WTC11 (cell line): ENCODE measurements around the gene TPP1. TPM values are rescaled to one million over a fixed set of nuclear protein-coding genes. Genes with fewer than 3 reads are reported as not detected.

Experiments used
- ATAC-seq: fragments of 200-7000 bp; cut with Tn5 transposase; 2 replicates; pipeline ENCODE4 v1.10.0; 2021; ENCODE audit warnings: mild to moderate bottlenecking, moderate library complexity
- CTCF ChIA-PET: fragments of 300-600 bp; sonication (Branson Sonifier 250); formaldehyde crosslinking; loops from one replicate; lab custom pipeline; 2021; ENCODE audit warnings: antibody characterized with exemption; lab: Charles Lee
- POLR2A ChIA-PET: fragments of 350-600 bp; sonication (Branson Sonifier 250); formaldehyde crosslinking; loops from one replicate; lab custom pipeline; 2021; ENCODE audit warnings: antibody characterized with exemption; lab: Charles Lee
- DNase-seq: peaks from one replicate; pipeline ENCODE4 v3.0.0; 2021; ENCODE audit warnings: low spot score
- H3K27ac Mint-ChIP-seq: 2 replicates; pipeline ENCODE4 v1.8.0; 2021; ENCODE audit warnings: mixed read lengths
- H3K27me3 Mint-ChIP-seq: 2 replicates; pipeline ENCODE4 v1.8.0; 2021; ENCODE audit warnings: low read depth, mild to moderate bottlenecking, moderate library complexity, mixed read lengths
- H3K36me3 Mint-ChIP-seq: 2 replicates; pipeline ENCODE4 v1.8.0; 2021; ENCODE audit warnings: mixed read lengths
- H3K4me1 Mint-ChIP-seq: 2 replicates; pipeline ENCODE4 v1.8.0; 2022; ENCODE audit warnings: mixed read lengths
- H3K4me3 Mint-ChIP-seq: 2 replicates; pipeline ENCODE4 v1.8.0; 2021; ENCODE audit warnings: mild to moderate bottlenecking, moderate library complexity, mixed read lengths
- H3K9me3 Mint-ChIP-seq: 2 replicates; pipeline ENCODE4 v1.8.0; 2021; ENCODE audit warnings: mixed read lengths
- CTCF ChIP-seq: fragments of 200-600 bp; IDR thresholded peaks from 2 replicates; pipeline ENCODE4 v1.8.0; 2022; ENCODE audit warnings: antibody characterized with exemption
- E2F4 ChIP-seq: sonication (generic); formaldehyde crosslinking; IDR thresholded peaks from 2 replicates; pipeline ENCODE4 v1.8.1; 2022; ENCODE audit warnings: low read depth, mild to moderate bottlenecking, moderate library complexity, missing genetic modification reagents, borderline replicate concordance
- ETV6 ChIP-seq: sonication (generic); formaldehyde crosslinking; IDR thresholded peaks from 2 replicates; pipeline ENCODE4 v1.8.1; 2022; ENCODE audit warnings: mild to moderate bottlenecking, missing genetic modification reagents
- GRHL2 ChIP-seq: fragments of 250-450 bp; sonication (Bioruptor Pico); IDR thresholded peaks from 2 replicates; pipeline ENCODE4 v1.8.0; 2022; ENCODE audit warnings: mild to moderate bottlenecking, moderate library complexity; ENCODE audit not compliant: insufficient replicate concordance, severe bottlenecking
- GTF2I ChIP-seq: fragments of 250-450 bp; sonication (Bioruptor Pico); conservative IDR thresholded peaks from 2 replicates; pipeline ENCODE4 v1.4.0; 2021; ENCODE audit warnings: mild to moderate bottlenecking
- KAT7 ChIP-seq: sonication (generic); formaldehyde crosslinking; IDR thresholded peaks from 2 replicates; pipeline ENCODE4 v1.8.1; 2023; ENCODE audit warnings: missing genetic modification reagents, mild to moderate bottlenecking, borderline replicate concordance
- MYBL2 ChIP-seq: sonication (generic); formaldehyde crosslinking; IDR thresholded peaks from 2 replicates; pipeline ENCODE4 v1.8.1; 2023; ENCODE audit warnings: mild to moderate bottlenecking, moderate library complexity, missing genetic modification reagents
- PRRX2 ChIP-seq: fragments of 250-450 bp; sonication (Bioruptor Pico); IDR thresholded peaks from 2 replicates; pipeline ENCODE4 v1.8.0; 2021; ENCODE audit warnings: mild to moderate bottlenecking
- ZMAT4 ChIP-seq: fragments of 250-450 bp; sonication (Bioruptor Pico); IDR thresholded peaks from 2 replicates; pipeline ENCODE4 v1.9.0; 2021; ENCODE audit warnings: mild to moderate bottlenecking
- ZNF138 ChIP-seq: sonication (generic); formaldehyde crosslinking; conservative IDR thresholded peaks from 2 replicates; pipeline ENCODE4 v1.8.1; 2022; ENCODE audit warnings: mild to moderate bottlenecking, moderate library complexity, missing genetic modification reagents
- ZNF232 ChIP-seq: sonication (generic); formaldehyde crosslinking; IDR thresholded peaks from 2 replicates; pipeline ENCODE4 v1.8.0; 2022; ENCODE audit warnings: mild to moderate bottlenecking, missing genetic modification reagents
- ZNF423 ChIP-seq: fragments of 250-450 bp; sonication (Bioruptor Pico); IDR thresholded peaks from 2 replicates; pipeline ENCODE4 v2.1.2; 2022; ENCODE audit warnings: mild to moderate bottlenecking, moderate library complexity
- ZSCAN18 ChIP-seq: fragments of 250-450 bp; sonication (Bioruptor Pico); IDR thresholded peaks from 2 replicates; pipeline ENCODE4 v2.1.2; 2022; ENCODE audit warnings: mild to moderate bottlenecking, moderate library complexity
- total RNA-seq: library from RNA; stranded (reverse); gene quantifications from 3 replicates; pipeline ENCODE4 v1.2.3, GENCODE V29; 2021
- TF ChIP-seq, protein P1 (sequence below): sonication (generic); formaldehyde crosslinking; IDR thresholded peaks from 2 replicates; pipeline ENCODE4 v1.8.0; 2022; ENCODE audit warnings: mild to moderate bottlenecking, missing genetic modification reagents
- TF ChIP-seq, protein P2 (sequence below): sonication (generic); formaldehyde crosslinking; IDR thresholded peaks from 2 replicates; pipeline ENCODE4 v1.8.0; 2022; ENCODE audit warnings: mild to moderate bottlenecking, missing genetic modification reagents
- TF ChIP-seq, protein P3 (sequence below): sonication (generic); formaldehyde crosslinking; IDR thresholded peaks from 2 replicates; pipeline ENCODE4 v1.8.1; 2022; ENCODE audit warnings: mild to moderate bottlenecking, moderate library complexity, missing genetic modification reagents
- TF ChIP-seq, protein P4 (sequence below): sonication (generic); formaldehyde crosslinking; IDR thresholded peaks from 2 replicates; pipeline ENCODE4 v1.8.1; 2023; ENCODE audit warnings: mild to moderate bottlenecking, missing genetic modification reagents, moderate library complexity

Gene TPP1
- total RNA-seq, 1 experiment from 2014 or later: 36.2 TPM

GRCh38 chr11:6648501-6648900, 29.3 kb upstream of the TPP1 start (continued):
- TF ChIP-seq, protein P1, sequence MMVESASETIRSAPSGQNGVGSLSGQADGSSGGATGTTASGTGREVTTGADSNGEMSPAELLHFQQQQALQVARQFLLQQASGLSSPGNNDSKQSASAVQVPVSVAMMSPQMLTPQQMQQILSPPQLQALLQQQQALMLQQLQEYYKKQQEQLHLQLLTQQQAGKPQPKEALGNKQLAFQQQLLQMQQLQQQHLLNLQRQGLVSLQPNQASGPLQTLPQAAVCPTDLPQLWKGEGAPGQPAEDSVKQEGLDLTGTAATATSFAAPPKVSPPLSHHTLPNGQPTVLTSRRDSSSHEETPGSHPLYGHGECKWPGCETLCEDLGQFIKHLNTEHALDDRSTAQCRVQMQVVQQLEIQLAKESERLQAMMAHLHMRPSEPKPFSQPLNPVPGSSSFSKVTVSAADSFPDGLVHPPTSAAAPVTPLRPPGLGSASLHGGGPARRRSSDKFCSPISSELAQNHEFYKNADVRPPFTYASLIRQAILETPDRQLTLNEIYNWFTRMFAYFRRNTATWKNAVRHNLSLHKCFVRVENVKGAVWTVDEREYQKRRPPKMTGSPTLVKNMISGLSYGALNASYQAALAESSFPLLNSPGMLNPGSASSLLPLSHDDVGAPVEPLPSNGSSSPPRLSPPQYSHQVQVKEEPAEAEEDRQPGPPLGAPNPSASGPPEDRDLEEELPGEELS: no peak
- TF ChIP-seq ZMAT4 (no peak), KAT7 (CRISPR knock-in tag) (no peak)

DNA sequence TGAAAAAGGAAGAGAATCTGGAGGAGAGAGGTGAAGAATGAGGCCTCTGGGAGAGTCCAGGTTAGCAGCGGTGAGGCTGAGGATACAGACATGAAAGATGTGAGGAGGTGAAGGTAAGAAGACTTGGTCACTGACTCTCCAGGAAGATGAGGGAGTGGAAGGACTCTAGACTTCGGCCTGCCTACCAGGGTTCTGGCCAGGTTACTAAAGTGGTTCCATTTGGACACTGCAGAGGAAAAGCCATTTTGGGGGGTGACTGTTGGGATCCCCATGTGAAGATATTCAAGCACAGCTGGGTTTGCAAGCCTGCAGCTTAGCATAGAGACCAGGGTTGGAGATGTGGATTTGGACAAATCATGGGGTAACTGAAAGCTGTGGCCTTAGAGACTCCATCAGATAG, 28.6 kb upstream of the TPP1 start:
- no peak for DNase-seq
- no peak for TF ChIP-seq ZNF232 (CRISPR knock-in tag)
- no peak for TF ChIP-seq E2F4 (CRISPR knock-in tag)
- TF ChIP-seq, protein P2, sequence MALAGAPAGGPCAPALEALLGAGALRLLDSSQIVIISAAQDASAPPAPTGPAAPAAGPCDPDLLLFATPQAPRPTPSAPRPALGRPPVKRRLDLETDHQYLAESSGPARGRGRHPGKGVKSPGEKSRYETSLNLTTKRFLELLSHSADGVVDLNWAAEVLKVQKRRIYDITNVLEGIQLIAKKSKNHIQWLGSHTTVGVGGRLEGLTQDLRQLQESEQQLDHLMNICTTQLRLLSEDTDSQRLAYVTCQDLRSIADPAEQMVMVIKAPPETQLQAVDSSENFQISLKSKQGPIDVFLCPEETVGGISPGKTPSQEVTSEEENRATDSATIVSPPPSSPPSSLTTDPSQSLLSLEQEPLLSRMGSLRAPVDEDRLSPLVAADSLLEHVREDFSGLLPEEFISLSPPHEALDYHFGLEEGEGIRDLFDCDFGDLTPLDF: no peak
- no peak for TF ChIP-seq GRHL2
- Mint-ChIP-seq H3K27me3 (no peaks in the 10 kb centered on the region), H3K36me3 (no peaks in the 10 kb centered on the region), H3K27ac (no peak overlapping the region), H3K4me1 (no peaks in the 10 kb centered on the region), H3K9me3 (no peaks in the 10 kb centered on the region), H3K4me3 (no peak overlapping the region)
- ChIA-PET POLR2A (interaction anchor here (0.9 kb wide), 1 partner anchor 44 kb away, joined by 3 read pairs; no protein-coding TSS in a partner anchor), CTCF (interaction anchor here (1.0 to 1.6 kb wide), 2 partner anchors 20 to 36 kb away, joined by 4 to 8 read pairs; partner anchors contain the start of gene TAF10)
- ATAC-seq: no peak

GRCh38 chr11:6646918-6647679, 27.9 kb upstream of the TPP1 start:
- ChIA-PET POLR2A (interaction anchor here (0.9 kb wide), 1 partner anchor 43 kb away, joined by 3 read pairs; no protein-coding TSS in a partner anchor), CTCF (interaction anchor here (1.0 to 1.6 kb wide), 3 partner anchors 17 to 36 kb away, joined by 3 to 8 read pairs (median 4); partner anchors contain the start of gene TAF10)
- H3K4me3 Mint-ChIP-seq: no peak overlapping the region
- DNase-seq: peak; percentile 27
- H3K27ac Mint-ChIP-seq: no peak overlapping the region
- TF ChIP-seq, protein P3, sequence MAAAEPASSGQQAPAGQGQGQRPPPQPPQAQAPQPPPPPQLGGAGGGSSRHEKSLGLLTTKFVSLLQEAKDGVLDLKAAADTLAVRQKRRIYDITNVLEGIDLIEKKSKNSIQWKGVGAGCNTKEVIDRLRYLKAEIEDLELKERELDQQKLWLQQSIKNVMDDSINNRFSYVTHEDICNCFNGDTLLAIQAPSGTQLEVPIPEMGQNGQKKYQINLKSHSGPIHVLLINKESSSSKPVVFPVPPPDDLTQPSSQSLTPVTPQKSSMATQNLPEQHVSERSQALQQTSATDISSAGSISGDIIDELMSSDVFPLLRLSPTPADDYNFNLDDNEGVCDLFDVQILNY: no peak
- peak; percentile 29; the same call in 1 of the 2 replicates for TF ChIP-seq ETV6 (CRISPR knock-in tag)
- H3K36me3 Mint-ChIP-seq: no peaks in the 10 kb centered on the region
- no peaks in the 10 kb centered on the region for H3K4me1 Mint-ChIP-seq
- H3K27me3 Mint-ChIP-seq: no peaks in the 10 kb centered on the region
- peak; percentile 78 for ATAC-seq
- no peaks in the 10 kb centered on the region for H3K9me3 Mint-ChIP-seq

DNA sequence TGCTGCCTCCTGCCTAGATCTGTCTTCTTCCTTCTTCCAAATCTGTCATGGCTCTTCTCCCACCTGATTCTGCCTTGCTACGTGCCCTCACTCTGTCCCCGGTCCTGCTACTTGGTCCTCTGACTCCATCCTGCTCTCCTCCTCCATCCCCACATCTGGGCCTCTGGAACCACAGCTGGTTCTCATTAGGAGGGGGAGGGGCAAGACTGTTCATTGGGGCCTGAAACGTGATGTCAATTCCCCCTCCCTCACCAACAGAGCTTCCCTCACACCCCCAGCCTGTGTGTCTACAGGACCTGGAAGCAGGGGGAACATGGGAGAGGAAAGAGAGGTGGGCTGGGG, 27.3 kb upstream of the TPP1 start:
- H3K27me3 Mint-ChIP-seq: no peaks in the 10 kb centered on the region
- TF ChIP-seq ZSCAN18 (no peak), ZNF423 (CRISPR knock-in tag) (no peak), CTCF (no peak), KAT7 (CRISPR knock-in tag) (no peak), PRRX2 (CRISPR knock-in tag) (no peak), ZNF138 (no peak), MYBL2 (CRISPR knock-in tag) (no peak), GTF2I (CRISPR knock-in tag) (no peak)
- TF ChIP-seq, protein P2: no peak
- TF ChIP-seq, protein P4, sequence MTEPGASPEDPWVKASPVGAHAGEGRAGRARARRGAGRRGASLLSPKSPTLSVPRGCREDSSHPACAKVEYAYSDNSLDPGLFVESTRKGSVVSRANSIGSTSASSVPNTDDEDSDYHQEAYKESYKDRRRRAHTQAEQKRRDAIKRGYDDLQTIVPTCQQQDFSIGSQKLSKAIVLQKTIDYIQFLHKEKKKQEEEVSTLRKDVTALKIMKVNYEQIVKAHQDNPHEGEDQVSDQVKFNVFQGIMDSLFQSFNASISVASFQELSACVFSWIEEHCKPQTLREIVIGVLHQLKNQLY: no peak

More for the DNA sequence above, 27.3 kb upstream of the TPP1 start:
- CTCF ChIA-PET: interaction anchor here (1.0 to 1.6 kb wide), 3 partner anchors 16 to 35 kb away, joined by 3 to 8 read pairs (median 4); partner anchors contain the start of gene TAF10
- ATAC-seq (peak; percentile 10), DNase-seq (no peak)
- H3K4me1 Mint-ChIP-seq: no peaks in the 10 kb centered on the region
- H3K36me3 Mint-ChIP-seq: no peaks in the 10 kb centered on the region
- H3K4me3 Mint-ChIP-seq: no peak overlapping the region
- POLR2A ChIA-PET: interaction anchor here (0.9 kb wide), 1 partner anchor 42 kb away, joined by 3 read pairs; no protein-coding TSS in a partner anchor
- no peaks in the 10 kb centered on the region for H3K9me3 Mint-ChIP-seq
- no peak overlapping the region for H3K27ac Mint-ChIP-seq
